ENCODE results near the gene FAAP20. TPM values are rescaled to one million over a fixed set of nuclear protein-coding genes. Genes with fewer than 3 reads are reported as not detected.
A peak's percentile ranks its signal among the peaks of the same experiment; 100 is the strongest.

FAAP20 gene
- total RNA-seq, 1 experiment from 2014 or later, result 114 TPM

- no TSS peak for BruUV-seq (replicated peaks)
- peak; percentile 35 for DNase-seq
- Histone ChIP-seq H3K9ac (ENCODE audit: low read length) (peak overlapping the region; percentile 81), H3K4me3 (ENCODE audit: low read length) (peak overlapping the region; percentile 70), H3K36me3 (ENCODE audit: low read depth, low read length) (no peaks in the 10 kb centered on the region), H3K9me3 (ENCODE audit: low read length) (no peaks in the 10 kb centered on the region), H3K9me2 (replicated peaks; ENCODE audit: low read length) (no peaks in the 10 kb centered on the region), H3F3A (ENCODE audit: low read length, unreplicated experiment) (no peaks in the 10 kb centered on the region), H3K27ac (ENCODE audit: low read length) (peak overlapping the region; percentile 78), H4K20me1 (ENCODE audit: low read length) (no peaks in the 10 kb centered on the region), H3K27me3 (ENCODE audit: low read length) (no peaks in the 10 kb centered on the region), H3K79me2 (ENCODE audit: low read length) (peaks cover 43% of the 10 kb centered on the region), H2AFZ (ENCODE audit: low read length) (peak overlapping the region; percentile 18; the same call in 1 of the 2 replicates), H3K4me1 (ENCODE audit: insufficient read depth, low read length) (peaks cover 49% of the 10 kb centered on the region), H3K4me2 (ENCODE audit: low read length) (peak overlapping the region; percentile 92)
- ChIA-PET CTCF (interaction anchor here (1.7 kb wide), 1 partner anchor 50 kb away, joined by 5 read pairs; no protein-coding TSS in a partner anchor), POLR2A (ENCODE audit: unreplicated experiment) (no interaction called here)
- intact Hi-C loops (cut with micrococcal nuclease), result loop anchor here (5.0 kb wide), 1 partner anchor 357 kb away; no protein-coding TSS in a partner anchor
- no peak for TF ChIP-seq EZH2phosphoT487 (IDR thresholded peaks at IDR 0.05; ENCODE audit: borderline replicate concordance, low read length)
- TF ChIP-seq, protein P1, sequence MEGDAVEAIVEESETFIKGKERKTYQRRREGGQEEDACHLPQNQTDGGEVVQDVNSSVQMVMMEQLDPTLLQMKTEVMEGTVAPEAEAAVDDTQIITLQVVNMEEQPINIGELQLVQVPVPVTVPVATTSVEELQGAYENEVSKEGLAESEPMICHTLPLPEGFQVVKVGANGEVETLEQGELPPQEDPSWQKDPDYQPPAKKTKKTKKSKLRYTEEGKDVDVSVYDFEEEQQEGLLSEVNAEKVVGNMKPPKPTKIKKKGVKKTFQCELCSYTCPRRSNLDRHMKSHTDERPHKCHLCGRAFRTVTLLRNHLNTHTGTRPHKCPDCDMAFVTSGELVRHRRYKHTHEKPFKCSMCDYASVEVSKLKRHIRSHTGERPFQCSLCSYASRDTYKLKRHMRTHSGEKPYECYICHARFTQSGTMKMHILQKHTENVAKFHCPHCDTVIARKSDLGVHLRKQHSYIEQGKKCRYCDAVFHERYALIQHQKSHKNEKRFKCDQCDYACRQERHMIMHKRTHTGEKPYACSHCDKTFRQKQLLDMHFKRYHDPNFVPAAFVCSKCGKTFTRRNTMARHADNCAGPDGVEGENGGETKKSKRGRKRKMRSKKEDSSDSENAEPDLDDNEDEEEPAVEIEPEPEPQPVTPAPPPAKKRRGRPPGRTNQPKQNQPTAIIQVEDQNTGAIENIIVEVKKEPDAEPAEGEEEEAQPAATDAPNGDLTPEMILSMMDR (conservative IDR thresholded peaks at IDR 0.05; ENCODE audit: low read depth, low read length), result no peak
- TF ChIP-seq EZH2 (IDR thresholded peaks at IDR 0.05; ENCODE audit: low read length, unreplicated experiment), result no peak
- ATAC-seq, result peak; percentile 1; the same call in 1 of the 2 replicates
These were observed 4.0 kb downstream of the FAAP20 start for GRCh38 chr1:2190491-2190976.

- Histone ChIP-seq H3K4me1 (ENCODE audit: insufficient read depth, low read length) (peaks cover 45% of the 10 kb centered on the region), H3K4me3 (ENCODE audit: low read length) (peak overlapping the region; percentile 70), H3K9me3 (ENCODE audit: low read length) (no peaks in the 10 kb centered on the region), H3K27me3 (ENCODE audit: low read length) (no peaks in the 10 kb centered on the region), H4K20me1 (ENCODE audit: low read length) (no peaks in the 10 kb centered on the region), H3K4me2 (ENCODE audit: low read length) (peak overlapping the region; percentile 92), H3K9me2 (replicated peaks; ENCODE audit: low read length) (no peaks in the 10 kb centered on the region), H3K79me2 (ENCODE audit: low read length) (peaks cover 43% of the 10 kb centered on the region), H3K27ac (ENCODE audit: low read length) (peak overlapping the region; percentile 78), H2AFZ (ENCODE audit: low read length) (peak overlapping the region; percentile 60), H3K9ac (ENCODE audit: low read length) (peak overlapping the region; percentile 81), H3K36me3 (ENCODE audit: low read depth, low read length) (no peaks in the 10 kb centered on the region; the same call in 1 of the 2 replicates), H3F3A (ENCODE audit: low read length, unreplicated experiment) (no peaks in the 10 kb centered on the region)
- ATAC-seq (peak; percentile 90), DNase-seq (peak; percentile 99)
- TF ChIP-seq, protein P1 (conservative IDR thresholded peaks at IDR 0.05; ENCODE audit: low read depth, low read length), result no peak
- TF ChIP-seq EZH2 (IDR thresholded peaks at IDR 0.05; ENCODE audit: low read length, unreplicated experiment) (no peak), EZH2phosphoT487 (IDR thresholded peaks at IDR 0.05; ENCODE audit: borderline replicate concordance, low read length) (no peak)
- ChIA-PET CTCF (interaction anchor here (0.7 to 1.7 kb wide), 4 partner anchors 15 to 1068 kb away, joined by 3 to 5 read pairs (median 4); no protein-coding TSS in a partner anchor), POLR2A (ENCODE audit: unreplicated experiment) (interaction anchor here (0.6 to 1.1 kb wide), 3 partner anchors 10 to 38 kb away, joined by 5 to 6 read pairs (median 5); no protein-coding TSS in a partner anchor)
- intact Hi-C loops (cut with micrococcal nuclease), result loop anchor here (5.0 kb wide), 1 partner anchor 358 kb away; no protein-coding TSS in a partner anchor
- BruUV-seq (replicated peaks), result TSS peak; percentile 66
These were observed 4.8 kb downstream of the FAAP20 start for GRCh38 chr1:2189459-2190425.

Data from PC-3 (cell line).